Panc1 (cell line): Measurements from ENCODE around the gene ZNF266. TPM values are rescaled to one million over a fixed set of nuclear protein-coding genes. Genes with fewer than 3 reads are reported as not detected.

Source experiments
- ATAC-seq: fragments of 200-7000 bp; cut with Tn5 transposase; 2 replicates; pipeline ENCODE4 v1.9.1; 2020; ENCODE audit warnings: mild to moderate bottlenecking, moderate library complexity
- BruUV-seq: library from RNA; stranded (reverse); fragments of 400-500 nt; replicated peaks from 2 replicates; lab custom pipeline; 2021; lab: Mats Ljungman, UMichigan
- CTCF ChIA-PET: fragments of 300-600 bp; sonication (Branson Sonifier 250); formaldehyde crosslinking; loops from one replicate; lab custom pipeline; 2022; ENCODE audit warnings: antibody characterized with exemption; lab: Charles Lee
- POLR2A ChIA-PET: fragments of 300-600 bp; sonication (Branson Sonifier 250); formaldehyde crosslinking; loops from one replicate; lab custom pipeline; 2022; ENCODE audit warnings: antibody characterized with exemption; lab: Charles Lee
- DNase-seq: peaks from one replicate; pipeline ENCODE4 v3.0.0-alpha.2; 2010; ENCODE audit warnings: low read depth, low spot score
- H3K27ac ChIP-seq: 2 replicates; pipeline ENCODE4 v1.5.1; 2011; ENCODE audit warnings: mild to moderate bottlenecking, low read length, inconsistent platforms
- H3K27me3 ChIP-seq: fragments of 200-500 bp; sonication (Bioruptor generic); 2 replicates; pipeline ENCODE4 v1.6.0; 2014; ENCODE audit warnings: low read length, inconsistent platforms; ENCODE audit not compliant: control insufficient read depth, insufficient read depth
- H3K36me3 ChIP-seq: fragments of 200-500 bp; sonication (Bioruptor generic); 2 replicates; pipeline ENCODE4 v1.5.1; 2014; ENCODE audit warnings: inconsistent platforms, mild to moderate bottlenecking, low read length, moderate library complexity; ENCODE audit not compliant: control insufficient read depth, insufficient read depth
- H3K4me1 ChIP-seq: 2 replicates; pipeline ENCODE4 v1.5.1; 2011; ENCODE audit warnings: inconsistent platforms, mild to moderate bottlenecking, low read length, moderate library complexity; ENCODE audit not compliant: control insufficient read depth, insufficient read depth
- H3K4me3 ChIP-seq, 2 experiments: 2 replicates each; pipeline ENCODE4 v1.5.1; 2011 to 2012; ENCODE audit warnings: low read depth in 2 of 2, low read length in 2 of 2, mild to moderate bottlenecking in 2 of 2, inconsistent platforms in 1 of 2, moderate library complexity in 1 of 2
- H3K9me3 ChIP-seq: fragments of 200-500 bp; sonication (Bioruptor generic); 2 replicates; pipeline ENCODE4 v1.5.1; 2014; ENCODE audit warnings: low read depth, mild to moderate bottlenecking, inconsistent platforms, low read length, moderate library complexity; ENCODE audit not compliant: control insufficient read depth, insufficient read depth
- CTCF ChIP-seq: fragments of 450-650 bp; IDR thresholded peaks from 2 replicates; pipeline ENCODE4 v1.5.1; 2017; ENCODE audit warnings: mild to moderate bottlenecking
- POLR2AphosphoS5 ChIP-seq: IDR thresholded peaks from 2 replicates; pipeline ENCODE4 v1.6.1; 2012; ENCODE audit warnings: mild to moderate bottlenecking, low read depth, low read length, moderate library complexity
- REST ChIP-seq, 2 experiments: IDR thresholded peaks; 2 replicates each; pipeline ENCODE4 v1.6.1; 2011 to 2012; ENCODE audit warnings: low read depth in 2 of 2, control low read depth in 1 of 2, low read length in 1 of 2, mild to moderate bottlenecking in 1 of 2, moderate library complexity in 1 of 2; ENCODE audit not compliant: insufficient read depth in 1 of 2
- SIN3A ChIP-seq: IDR thresholded peaks from 2 replicates; pipeline ENCODE4 v1.6.1; 2012; ENCODE audit warnings: low read depth, mild to moderate bottlenecking, low read length, moderate library complexity, borderline replicate concordance; ENCODE audit not compliant: insufficient read depth
- TCF7L2 ChIP-seq: IDR thresholded peaks from 2 replicates; pipeline ENCODE4 v1.6.1; 2011; ENCODE audit warnings: mild to moderate bottlenecking, low read depth, low read length, inconsistent platforms
- in situ Hi-C: cut with HindIII; loops from 2 replicates; pipeline ENCODE4 v1.10.0; 2016; ENCODE audit warnings: low sequenced_read_pairs, low pct_unique_long_range_greater_than_20kb
- intact Hi-C: fragments of 100-400 bp; cut with micrococcal nuclease; formaldehyde crosslinking; loops from one replicate; pipeline ENCODE4 v1.10.0; 2022; ENCODE audit not compliant: unreplicated experiment
- total RNA-seq: library from RNA; stranded (reverse); gene quantifications from one replicate; pipeline ENCODE4 v1.2.1, GENCODE V29; 2021; ENCODE audit not compliant: unreplicated experiment

ZNF266 gene
- total RNA-seq, 1 experiment from 2014 or later, result 10.5 TPM

GRCh38 chr19:9474975-9475374 is 39.6 kb upstream of the ZNF266 start:
- Histone ChIP-seq H3K9me3 (peaks cover 9% of the 10 kb centered on the region; the same call in 1 of the 2 replicates), H3K27ac (no peak overlapping the region), H3K4me1 (no peaks in the 10 kb centered on the region), H3K36me3 (no peaks in the 10 kb centered on the region), H3K4me3 (no peak overlapping the region), H3K27me3 (no peaks in the 10 kb centered on the region)
- ChIA-PET CTCF (no interaction called here), POLR2A (no interaction called here)
- intact Hi-C loops (no loop called here), in situ Hi-C loops (no loop called here)
- ATAC-seq, result no peak
- TF ChIP-seq TCF7L2 (no peak), SIN3A (no peak), CTCF (no peak), POLR2AphosphoS5 (no peak), REST (IDR thresholded peaks at IDR 0.05; ENCODE audit: insufficient read depth in 1 of 2, low read depth in 2 of 2, low read length in 1 of 2) (no peak)
- BruUV-seq, result no TSS peak
- no peak for DNase-seq

- POLR2A ChIA-PET, result no interaction called here
- Histone ChIP-seq H3K27ac (no peak overlapping the region), H3K4me1 (no peaks in the 10 kb centered on the region), H3K36me3 (no peaks in the 10 kb centered on the region), H3K9me3 (no peaks in the 10 kb centered on the region; the same call in 1 of the 2 replicates), H3K27me3 (no peaks in the 10 kb centered on the region), H3K4me3 (no peak overlapping the region)
- no TSS peak for BruUV-seq
- intact Hi-C loops, result no loop called here
- no peak for ATAC-seq
- in situ Hi-C loops, result no loop called here
- no peak for TF ChIP-seq POLR2AphosphoS5
- no peak for TF ChIP-seq CTCF
- TF ChIP-seq SIN3A, result no peak
- TF ChIP-seq REST (IDR thresholded peaks at IDR 0.05; ENCODE audit: insufficient read depth in 1 of 2, low read depth in 2 of 2, low read length in 1 of 2), result no peak
- no peak for TF ChIP-seq TCF7L2
- DNase-seq, result no peak
- CTCF ChIA-PET, result no interaction called here
Measured at GRCh38 chr19:9467161-9467560, 31.8 kb upstream of the ZNF266 start.
